GM21576 (cell line): ENCODE measurements around the gene LIMS2.

Source experiments
- ATAC-seq: cut with Tn5 transposase; IDR thresholded peaks from one replicate; pipeline ENCODE4 v1.9.1; 2021; ENCODE audit warnings: mild to moderate bottlenecking, moderate library complexity; ENCODE audit not compliant: unreplicated experiment

The LIMS2 gene

GRCh38 chr2:127659408-127660290, 15.7 kb downstream of the LIMS2 start:
- no peak for ATAC-seq

- ATAC-seq, result no peak
Measured at GRCh38 chr2:127658641-127659407, 16.5 kb downstream of the LIMS2 start.

DNA sequence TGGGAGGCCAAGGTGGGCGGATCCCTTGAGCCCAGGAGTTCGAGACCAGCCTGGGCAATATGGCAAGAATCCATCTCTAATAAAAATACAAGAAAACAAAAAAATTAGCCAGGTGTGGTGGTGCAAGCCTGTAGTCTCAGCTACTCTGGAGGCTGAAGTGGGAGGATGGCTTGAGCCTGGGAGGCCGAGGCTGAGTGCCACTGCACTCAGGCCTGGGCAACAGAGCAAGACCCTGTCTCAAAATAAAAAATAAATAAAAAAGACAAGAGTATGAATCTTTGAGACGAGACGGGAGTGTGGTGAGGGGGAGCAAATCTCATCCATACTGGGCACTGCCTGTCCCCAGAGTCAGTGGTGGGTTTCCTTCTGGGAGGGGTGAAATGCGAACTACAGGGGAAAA, 17.2 kb downstream of the LIMS2 start:
- no peak for ATAC-seq

DNA sequence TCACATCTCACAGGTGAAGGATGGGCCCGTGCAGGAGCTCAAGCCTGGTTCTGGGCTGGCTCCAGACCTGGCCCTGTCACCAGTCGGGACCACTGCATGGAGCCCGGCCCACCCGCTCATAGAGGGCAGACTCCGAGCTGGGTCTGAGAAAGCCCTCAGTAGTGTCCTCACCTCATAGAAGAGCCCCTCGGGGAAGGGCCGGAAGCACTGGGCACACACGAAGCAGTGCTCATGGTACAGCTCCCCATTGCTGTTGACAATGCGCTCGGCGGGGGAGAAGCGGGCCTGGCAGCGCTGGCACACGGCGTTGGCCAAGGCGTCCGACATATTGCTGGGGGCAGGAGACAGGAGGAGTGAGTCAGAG, 18.1 kb downstream of the LIMS2 start:
- no peak for ATAC-seq

GRCh38 chr2:127656569-127657231, 18.6 kb downstream of the LIMS2 start:
- no peak for ATAC-seq

DNA sequence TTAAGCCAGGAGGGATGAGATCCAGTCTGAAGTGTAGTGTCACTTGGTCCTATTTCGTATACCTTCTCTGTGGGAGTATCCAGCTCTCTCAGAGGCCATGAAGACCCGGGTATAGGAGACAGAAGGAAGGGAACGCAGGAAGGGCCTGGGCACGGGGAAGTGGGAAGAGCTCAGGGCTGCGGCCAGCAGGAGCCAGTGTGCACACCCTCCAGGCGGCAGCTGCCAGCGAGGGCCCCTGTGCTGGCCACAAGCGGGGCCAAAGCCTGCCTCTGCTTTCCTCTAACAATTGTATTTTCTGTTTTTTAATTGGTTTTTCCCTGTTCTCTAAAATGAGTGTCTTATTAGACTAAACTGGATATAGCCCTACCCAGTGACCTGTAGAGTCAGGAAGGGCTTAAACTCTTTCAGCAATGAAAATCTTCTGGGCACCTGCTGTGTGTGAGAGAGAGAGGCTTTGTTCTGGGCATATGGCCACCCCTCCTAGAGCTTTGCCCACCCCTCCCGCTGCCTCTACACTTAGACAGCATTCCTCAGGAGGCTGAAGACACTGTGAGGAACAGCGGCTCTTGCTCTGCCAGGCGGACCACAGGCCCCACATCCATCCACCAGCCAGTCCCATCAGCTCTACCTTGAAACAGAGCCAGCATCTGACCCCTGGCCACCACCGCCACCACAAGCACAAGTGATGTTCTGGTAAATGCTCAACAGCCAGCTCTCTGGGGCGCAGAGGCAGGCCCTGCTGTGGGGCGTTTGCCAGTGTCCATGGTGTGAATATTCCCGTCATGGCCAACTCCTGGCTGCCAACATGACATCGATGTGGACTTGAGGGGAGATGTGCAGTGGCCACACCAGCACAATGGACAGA, 19.9 kb downstream of the LIMS2 start:
- no peak for ATAC-seq

GRCh38 chr2:127654838-127655175, 20.5 kb downstream of the LIMS2 start:
- no peak for ATAC-seq

GRCh38 chr2:127654084-127654837, 21.1 kb downstream of the LIMS2 start:
- ATAC-seq, result no peak

GRCh38 chr2:127653421-127654083, 21.8 kb downstream of the LIMS2 start:
- no peak for ATAC-seq

DNA sequence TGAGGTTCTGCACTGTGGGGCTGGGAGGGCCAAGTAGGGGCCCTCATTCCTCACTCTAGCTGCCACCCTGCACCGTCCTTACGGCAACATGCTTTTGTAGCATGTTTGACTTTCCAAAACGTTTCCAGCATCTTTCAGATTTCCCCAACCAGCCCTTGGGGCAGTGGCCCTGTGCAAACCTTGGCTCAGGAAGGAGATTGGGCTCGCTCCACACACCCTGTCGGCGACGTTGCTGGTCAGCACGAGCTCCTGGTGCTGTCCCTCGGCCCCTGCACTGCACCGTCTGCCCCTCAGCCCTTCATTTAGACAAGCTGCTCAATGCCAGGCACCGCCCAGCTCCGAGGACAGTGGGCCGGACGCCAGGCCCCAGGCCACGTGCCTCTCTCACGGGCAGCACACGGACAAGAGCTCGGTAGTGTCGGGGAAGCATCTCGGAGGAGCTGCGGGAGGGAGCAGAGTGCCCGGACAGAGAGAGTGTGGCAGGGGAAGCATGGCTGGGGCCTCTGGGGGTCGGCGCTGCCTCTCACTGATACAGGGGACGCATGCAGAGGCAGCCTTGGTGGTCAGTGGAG, 22.5 kb downstream of the LIMS2 start:
- no peak for ATAC-seq

DNA sequence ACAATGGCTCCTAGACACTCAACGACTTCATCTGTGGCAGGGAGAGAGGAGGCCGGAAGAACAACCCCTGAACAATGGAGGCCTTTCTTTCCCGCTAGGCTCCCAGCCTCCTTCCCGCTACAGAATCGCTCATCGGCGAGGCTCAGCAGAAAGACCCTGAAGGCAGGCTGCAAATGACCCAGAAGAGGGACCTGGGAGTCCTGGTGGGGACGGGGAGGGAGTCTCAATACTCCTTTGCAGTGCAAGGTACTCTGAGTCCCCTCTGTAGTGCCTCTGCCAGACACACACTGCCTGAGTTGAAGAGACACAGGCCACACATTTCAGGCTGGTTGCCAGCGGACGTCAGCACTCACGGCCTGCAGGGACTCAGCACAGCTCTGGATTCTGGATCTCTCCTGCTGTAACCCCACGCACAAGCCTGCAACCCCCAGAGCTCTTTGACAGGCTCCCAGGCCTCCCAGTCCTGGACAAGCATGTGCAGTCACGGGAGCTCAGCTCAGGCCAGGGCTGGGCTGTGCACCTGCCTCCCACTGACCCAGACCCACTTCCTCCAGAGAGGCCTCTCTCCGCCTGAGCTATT, 23.3 kb downstream of the LIMS2 start:
- ATAC-seq, result no peak

DNA sequence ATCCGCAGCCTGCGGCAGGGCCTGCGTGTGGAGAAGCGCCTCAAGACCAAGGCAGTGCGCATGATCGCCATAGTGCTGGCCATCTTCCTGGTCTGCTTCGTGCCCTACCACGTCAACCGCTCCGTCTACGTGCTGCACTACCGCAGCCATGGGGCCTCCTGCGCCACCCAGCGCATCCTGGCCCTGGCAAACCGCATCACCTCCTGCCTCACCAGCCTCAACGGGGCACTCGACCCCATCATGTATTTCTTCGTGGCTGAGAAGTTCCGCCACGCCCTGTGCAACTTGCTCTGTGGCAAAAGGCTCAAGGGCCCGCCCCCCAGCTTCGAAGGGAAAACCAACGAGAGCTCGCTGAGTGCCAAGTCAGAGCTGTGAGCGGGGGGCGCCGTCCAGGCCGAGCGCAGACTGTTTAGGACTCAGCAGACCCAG, 23.9 kb downstream of the LIMS2 start:
- no peak for ATAC-seq

DNA sequence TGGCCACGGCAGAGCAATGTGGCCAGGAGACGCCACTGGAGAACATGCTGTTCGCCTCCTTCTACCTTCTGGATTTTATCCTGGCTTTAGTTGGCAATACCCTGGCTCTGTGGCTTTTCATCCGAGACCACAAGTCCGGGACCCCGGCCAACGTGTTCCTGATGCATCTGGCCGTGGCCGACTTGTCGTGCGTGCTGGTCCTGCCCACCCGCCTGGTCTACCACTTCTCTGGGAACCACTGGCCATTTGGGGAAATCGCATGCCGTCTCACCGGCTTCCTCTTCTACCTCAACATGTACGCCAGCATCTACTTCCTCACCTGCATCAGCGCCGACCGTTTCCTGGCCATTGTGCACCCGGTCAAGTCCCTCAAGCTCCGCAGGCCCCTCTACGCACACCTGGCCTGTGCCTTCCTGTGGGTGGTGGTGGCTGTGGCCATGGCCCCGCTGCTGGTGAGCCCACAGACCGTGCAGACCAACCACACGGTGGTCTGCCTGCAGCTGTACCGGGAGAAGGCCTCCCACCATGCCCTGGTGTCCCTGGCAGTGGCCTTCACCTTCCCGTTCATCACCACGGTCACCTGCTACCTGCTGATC, 24.4 kb downstream of the LIMS2 start:
- no peak for ATAC-seq

- ATAC-seq, result no peak
Measured at GRCh38 chr2:127650041-127650784, 25.1 kb downstream of the LIMS2 start.

- ATAC-seq, result no peak
Measured at GRCh38 chr2:127649684-127650040, 25.7 kb downstream of the LIMS2 start.

DNA sequence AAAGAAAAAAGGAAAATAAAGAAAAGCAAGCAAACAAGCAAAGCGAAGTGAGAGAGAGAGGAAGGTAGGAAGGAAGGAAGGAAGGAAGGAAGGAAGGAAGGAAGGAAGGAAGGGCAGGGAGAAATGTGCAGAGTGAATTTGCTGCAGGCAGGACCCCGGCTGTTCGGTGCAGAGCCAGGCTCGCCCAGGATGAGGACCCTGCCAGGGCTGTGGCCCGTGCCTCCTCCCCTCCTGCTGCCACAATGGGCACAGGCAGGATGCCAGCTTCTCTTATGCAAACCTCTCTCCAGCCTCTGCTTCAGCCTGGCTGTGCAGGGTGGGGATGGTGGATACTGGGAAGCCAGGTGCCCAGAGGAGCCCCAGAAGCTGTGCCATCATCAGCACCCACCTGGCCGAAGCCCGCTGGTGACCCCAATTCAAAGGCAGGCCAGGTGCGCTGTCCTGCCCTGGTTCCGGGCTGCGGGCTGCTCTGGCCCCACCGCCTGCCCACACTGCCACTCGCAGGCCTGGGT, 26.2 kb downstream of the LIMS2 start:
- no peak for ATAC-seq

GRCh38 chr2:127648321-127648720, 27.0 kb downstream of the LIMS2 start:
- ATAC-seq, result no peak
